Measurements from ENCODE around the gene CHST8. TPM values are rescaled to one million over a fixed set of nuclear protein-coding genes. Genes with fewer than 3 reads are reported as not detected.

The CHST8 gene
- polyA plus RNA-seq, 4 donors = 0.07 to 0.20 (median 0.16) TPM

GRCh38 chr19:33730858-33731607 is 109.3 kb downstream of the CHST8 start:
- no peak for DNase-seq (ENCODE audit: low read depth in 4 of 4, low spot score in 3 of 4)

- no peak for DNase-seq (ENCODE audit: low read depth in 4 of 4, low spot score in 3 of 4)
These were observed 110.1 kb downstream of the CHST8 start for GRCh38 chr19:33731881-33732280.

- no peak for DNase-seq (ENCODE audit: low read depth in 4 of 4, low spot score in 3 of 4)
These were observed 113.2 kb downstream of the CHST8 start for GRCh38 chr19:33734913-33735312.

GRCh38 chr19:33736158-33736557 is 114.4 kb downstream of the CHST8 start:
- no peak for DNase-seq (ENCODE audit: low read depth in 4 of 4, low spot score in 3 of 4)

GRCh38 chr19:33736787-33737186 is 115.0 kb downstream of the CHST8 start:
- DNase-seq (ENCODE audit: low read depth in 4 of 4, low spot score in 3 of 4) = no peak

GRCh38 chr19:33737681-33738371 is 116.1 kb downstream of the CHST8 start:
- DNase-seq (ENCODE audit: low read depth in 4 of 4, low spot score in 3 of 4) = no peak

GRCh38 chr19:33740811-33741396 is 119.2 kb downstream of the CHST8 start:
- DNase-seq (ENCODE audit: low read depth in 4 of 4, low spot score in 3 of 4) = peak in 3 of 4 donors; percentile 45 to 74 (median 46)

GRCh38 chr19:33745297-33745696 is 123.5 kb downstream of the CHST8 start:
- no peak for DNase-seq (ENCODE audit: low read depth in 4 of 4, low spot score in 3 of 4)

- DNase-seq (ENCODE audit: low read depth in 4 of 4, low spot score in 3 of 4) = no peak
These were observed 124.4 kb downstream of the CHST8 start for GRCh38 chr19:33746159-33746558.

- DNase-seq (ENCODE audit: low read depth in 4 of 4, low spot score in 3 of 4) = no peak
These were observed 125.5 kb downstream of the CHST8 start for GRCh38 chr19:33747273-33747672.

- DNase-seq (ENCODE audit: low read depth in 4 of 4, low spot score in 3 of 4) = no peak
These were observed 126.5 kb downstream of the CHST8 start for GRCh38 chr19:33748231-33748630.

GRCh38 chr19:33749016-33749415 is 127.3 kb downstream of the CHST8 start:
- DNase-seq (ENCODE audit: low read depth in 4 of 4, low spot score in 3 of 4) = no peak

- DNase-seq (ENCODE audit: low read depth in 4 of 4, low spot score in 3 of 4) = no peak
These were observed 127.9 kb downstream of the CHST8 start for GRCh38 chr19:33749619-33750175.

- DNase-seq (ENCODE audit: low read depth in 4 of 4, low spot score in 3 of 4) = no peak
These were observed 129.1 kb downstream of the CHST8 start for GRCh38 chr19:33750587-33751435.

- no peak for DNase-seq (ENCODE audit: low read depth in 4 of 4, low spot score in 3 of 4)
These were observed 129.7 kb downstream of the CHST8 start for GRCh38 chr19:33751436-33751770.

- no peak for DNase-seq (ENCODE audit: low read depth in 4 of 4, low spot score in 3 of 4)
These were observed 130.5 kb downstream of the CHST8 start for GRCh38 chr19:33752018-33752800.

GRCh38 chr19:33752945-33753344 is 131.2 kb downstream of the CHST8 start:
- DNase-seq (ENCODE audit: low read depth in 4 of 4, low spot score in 3 of 4) = no peak

GRCh38 chr19:33754361-33754760 is 132.6 kb downstream of the CHST8 start:
- no peak for DNase-seq (ENCODE audit: low read depth in 4 of 4, low spot score in 3 of 4)

- peak in 1 of 4 donors; percentile 27 for DNase-seq (ENCODE audit: low read depth in 4 of 4, low spot score in 3 of 4)
These were observed 133.6 kb downstream of the CHST8 start for GRCh38 chr19:33755099-33756035.

All from left renal pelvis (tissue), 4 donors.